ENCODE results near the gene TNPO1.

DNA sequence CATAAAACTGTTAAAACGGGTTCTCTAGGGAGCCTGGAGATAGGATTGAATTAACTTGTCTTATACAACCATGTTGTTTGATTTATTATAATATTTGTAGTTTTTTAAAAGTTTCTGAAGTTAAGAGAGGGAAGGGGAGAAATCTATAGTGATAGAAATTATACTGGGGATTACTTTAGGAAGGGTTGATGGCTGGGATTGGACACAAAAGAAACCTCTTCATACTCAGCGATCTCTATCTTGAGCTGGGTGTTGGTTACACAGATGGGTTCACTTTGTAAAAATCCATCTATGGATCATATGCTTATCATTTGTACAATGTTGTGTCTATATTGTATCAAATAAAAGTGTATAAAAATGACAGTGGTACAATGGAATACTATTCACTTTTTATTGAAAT lies 30.0 kb downstream of the TNPO1 start:
- TF ChIP-seq, protein P1, sequence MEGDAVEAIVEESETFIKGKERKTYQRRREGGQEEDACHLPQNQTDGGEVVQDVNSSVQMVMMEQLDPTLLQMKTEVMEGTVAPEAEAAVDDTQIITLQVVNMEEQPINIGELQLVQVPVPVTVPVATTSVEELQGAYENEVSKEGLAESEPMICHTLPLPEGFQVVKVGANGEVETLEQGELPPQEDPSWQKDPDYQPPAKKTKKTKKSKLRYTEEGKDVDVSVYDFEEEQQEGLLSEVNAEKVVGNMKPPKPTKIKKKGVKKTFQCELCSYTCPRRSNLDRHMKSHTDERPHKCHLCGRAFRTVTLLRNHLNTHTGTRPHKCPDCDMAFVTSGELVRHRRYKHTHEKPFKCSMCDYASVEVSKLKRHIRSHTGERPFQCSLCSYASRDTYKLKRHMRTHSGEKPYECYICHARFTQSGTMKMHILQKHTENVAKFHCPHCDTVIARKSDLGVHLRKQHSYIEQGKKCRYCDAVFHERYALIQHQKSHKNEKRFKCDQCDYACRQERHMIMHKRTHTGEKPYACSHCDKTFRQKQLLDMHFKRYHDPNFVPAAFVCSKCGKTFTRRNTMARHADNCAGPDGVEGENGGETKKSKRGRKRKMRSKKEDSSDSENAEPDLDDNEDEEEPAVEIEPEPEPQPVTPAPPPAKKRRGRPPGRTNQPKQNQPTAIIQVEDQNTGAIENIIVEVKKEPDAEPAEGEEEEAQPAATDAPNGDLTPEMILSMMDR (IDR thresholded peaks at IDR 0.05) = no peak
- no peak for TF ChIP-seq POLR2AphosphoS5 (IDR thresholded peaks at IDR 0.05)
- TF ChIP-seq EP300 (IDR thresholded peaks at IDR 0.05) = no peak
- TF ChIP-seq POLR2A (IDR thresholded peaks at IDR 0.05) = no peak
